Psoas muscle (tissue), 8 donors: Measurements from ENCODE around the gene ABCA6. TPM values are rescaled to one million over a fixed set of nuclear protein-coding genes. Genes with fewer than 3 reads are reported as not detected.

Experiments
- ATAC-seq, 4 donors: fragments of 200-7000 bp; cut with Tn5 transposase; one replicate each; pipeline ENCODE4 v1.9.1; 2020; ENCODE audit warnings: moderate library complexity in 3 of 4, mild to moderate bottlenecking in 2 of 4
- DNase-seq, 2 donors: peaks; one replicate each; pipeline ENCODE4 v3.0.0-alpha.2; 2020
- H3K27ac ChIP-seq: fragments of 200-600 bp; one replicate; pipeline ENCODE4 v1.8.0; 2022
- H3K27me3 ChIP-seq, 3 donors: fragments of 200-600 bp in 1 of 3; one replicate each; pipeline versions ENCODE4 v1.6.1 to v1.8.0; 2013 to 2022; ENCODE audit warnings: low read length in 2 of 3, mild to moderate bottlenecking in 2 of 3, moderate library complexity in 1 of 3; ENCODE audit not compliant: insufficient read depth in 3 of 3
- H3K36me3 ChIP-seq, 2 donors: fragments of 200-600 bp in 1 of 2; one replicate each; pipeline versions ENCODE4 v1.6.1 to v1.8.0; 2013 to 2022; ENCODE audit warnings: low read depth in 1 of 2, mild to moderate bottlenecking in 1 of 2, moderate library complexity in 1 of 2; ENCODE audit not compliant: insufficient read depth in 1 of 2
- H3K4me1 ChIP-seq: fragments of 200-600 bp; one replicate; pipeline ENCODE4 v1.8.0; 2022
- H3K4me3 ChIP-seq: fragments of 200-600 bp; one replicate; pipeline ENCODE4 v1.8.0; 2022; ENCODE audit warnings: mild to moderate bottlenecking
- H3K9me3 ChIP-seq: fragments of 200-600 bp; one replicate; pipeline ENCODE4 v1.8.0; 2022
- WGBS, 3 donors: extraction: QIAGEN DNeasy Blood & Tissue Kit; methylation state at CpG; one replicate each; pipeline versions ENCODE4 v1.1.6 to v1.1.7; 2013; 5-methylcytosine and 5-hydroxymethylcytosine counted together
- intact Hi-C, 2 donors: fragments of 100-400 bp; cut with DNase I; formaldehyde crosslinking; loops; one replicate each; pipeline versions ENCODE4 v1.11.0 to v1.14.2; 2022
- polyA plus RNA-seq, 3 donors: library from polyadenylated mRNA; stranded (reverse); fragments of 200-250 nt; gene quantifications; one replicate each; pipeline ENCODE4 v1.2.3, GENCODE V29; 2013
- total RNA-seq, 4 donors: library from RNA; stranded (reverse); fragmentation: NEBNext Ultra II Directional in 2 of 4; extraction: Animal tissue kit (Norgen Biotek cat#: 25700) in 2 of 4; gene quantifications; one replicate each; pipeline versions ENCODE4 v1.2.1 to v1.2.4, GENCODE V29; 2021 to 2023
- TF ChIP-seq, protein P1 (sequence below): fragments of 200-600 bp; IDR thresholded peaks from one replicate; pipeline ENCODE4 v1.8.0; 2022; ENCODE audit warnings: antibody characterized with exemption
- donor health status: healthy with polysubstance abuse.
- donor health status: DM: no; HTN: no; CAD: no; lungs with moderate emphysema.
- donor health status: Bipolar disorder and iron deficiency.
- donor health status: healthy.
- donor health status: DM: yes; HTN: yes; CAD: no.
- donor health status: DM: no; HTN: no; CAD: no.
- donor health status: DM: no; HTN: no; CAD: no.
- donor health status: DM: yes; HTN: yes; CAD: no.

Gene ABCA6
- total and polyA plus RNA-seq, 7 donors, result 2.7 to 21.2 (median 6.8) TPM

DNA sequence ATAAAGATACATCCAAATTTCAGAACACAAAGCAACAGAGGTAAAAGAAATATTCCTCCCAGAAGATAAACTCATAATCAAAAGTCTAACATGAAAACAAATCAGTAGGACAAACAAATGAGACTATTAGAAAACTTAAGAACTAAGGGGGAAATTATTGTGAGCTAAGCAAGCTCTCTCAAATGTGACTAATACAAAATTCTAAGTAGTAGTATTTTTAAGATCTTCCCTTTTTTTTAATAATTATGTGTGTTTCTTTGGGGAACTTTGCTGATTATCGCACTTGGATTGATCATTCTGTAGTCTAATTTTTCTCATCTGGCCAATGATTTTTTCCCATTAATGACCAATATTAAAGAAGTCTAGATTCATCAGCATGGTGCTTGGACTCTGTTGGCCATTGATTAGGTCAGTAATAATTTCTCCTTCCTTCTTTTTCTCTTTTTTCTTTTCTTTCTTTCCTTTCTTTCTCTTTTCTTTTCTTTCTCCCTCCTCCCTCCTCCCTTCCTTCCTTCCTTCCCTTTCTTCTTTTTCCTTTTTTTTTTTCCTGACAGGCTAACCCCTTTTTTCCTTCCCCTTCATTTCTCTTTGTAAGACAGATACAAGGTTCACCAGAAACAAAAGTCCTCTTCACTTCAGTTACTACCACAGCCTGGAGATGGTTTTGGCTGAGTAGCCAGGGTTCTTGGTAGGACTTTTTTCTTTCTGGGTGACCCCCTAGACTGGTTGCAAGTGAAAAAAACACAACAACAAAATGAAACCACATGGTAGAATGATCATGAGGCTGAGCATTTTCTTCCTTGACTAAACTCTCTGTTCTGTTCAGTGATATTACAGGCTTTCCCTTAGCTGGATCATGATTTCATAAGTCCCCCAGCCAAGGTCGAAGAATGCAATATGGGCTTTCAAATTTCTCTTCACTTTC, 2.9 kb upstream of the ABCA6 start:
- ATAC-seq, result no peak
- DNase-seq, result no peak
- H3K36me3 ChIP-seq, result peaks cover 0 to 34% of the 10 kb centered on the region in 2 donors
- H3K9me3 ChIP-seq, result no peaks in the 10 kb centered on the region
- TF ChIP-seq, protein P1, sequence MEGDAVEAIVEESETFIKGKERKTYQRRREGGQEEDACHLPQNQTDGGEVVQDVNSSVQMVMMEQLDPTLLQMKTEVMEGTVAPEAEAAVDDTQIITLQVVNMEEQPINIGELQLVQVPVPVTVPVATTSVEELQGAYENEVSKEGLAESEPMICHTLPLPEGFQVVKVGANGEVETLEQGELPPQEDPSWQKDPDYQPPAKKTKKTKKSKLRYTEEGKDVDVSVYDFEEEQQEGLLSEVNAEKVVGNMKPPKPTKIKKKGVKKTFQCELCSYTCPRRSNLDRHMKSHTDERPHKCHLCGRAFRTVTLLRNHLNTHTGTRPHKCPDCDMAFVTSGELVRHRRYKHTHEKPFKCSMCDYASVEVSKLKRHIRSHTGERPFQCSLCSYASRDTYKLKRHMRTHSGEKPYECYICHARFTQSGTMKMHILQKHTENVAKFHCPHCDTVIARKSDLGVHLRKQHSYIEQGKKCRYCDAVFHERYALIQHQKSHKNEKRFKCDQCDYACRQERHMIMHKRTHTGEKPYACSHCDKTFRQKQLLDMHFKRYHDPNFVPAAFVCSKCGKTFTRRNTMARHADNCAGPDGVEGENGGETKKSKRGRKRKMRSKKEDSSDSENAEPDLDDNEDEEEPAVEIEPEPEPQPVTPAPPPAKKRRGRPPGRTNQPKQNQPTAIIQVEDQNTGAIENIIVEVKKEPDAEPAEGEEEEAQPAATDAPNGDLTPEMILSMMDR, result no peak
- H3K27ac ChIP-seq, result no peak overlapping the region
- 90 to 94% (median 93%) methylated on average over 2 of the region's 2 CpGs for WGBS, 3 donors
- H3K4me1 ChIP-seq, result peaks cover 5% of the 10 kb centered on the region
- intact Hi-C loops, result no loop called here
- no peak overlapping the region for H3K4me3 ChIP-seq
- no peaks in the 10 kb centered on the region for H3K27me3 ChIP-seq

DNA sequence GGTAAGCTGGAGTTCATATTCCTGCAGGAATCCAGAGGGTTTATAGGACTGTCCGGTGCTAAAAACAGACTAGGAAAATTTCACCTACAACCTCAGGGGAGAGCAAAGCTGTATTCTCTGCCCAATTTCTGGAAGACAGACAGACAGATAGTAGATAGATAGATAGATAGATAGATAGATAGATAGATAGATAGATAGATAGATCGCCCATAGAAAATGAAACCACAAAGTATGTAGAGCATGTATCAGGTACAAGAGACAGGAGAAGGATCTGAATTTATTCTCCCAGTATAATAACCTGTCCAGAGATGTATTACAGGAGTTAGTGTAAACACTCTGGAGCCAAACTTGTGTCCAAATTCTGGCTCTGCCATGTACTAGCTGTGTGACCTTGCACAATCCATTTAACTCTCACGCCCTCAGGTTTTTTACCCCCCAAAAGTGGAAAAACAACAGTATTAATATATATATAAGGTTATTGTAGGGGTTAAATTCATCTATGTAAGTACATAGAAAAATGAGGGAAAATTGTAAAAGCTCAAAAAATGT, 2.1 kb upstream of the ABCA6 start:
- no peak for ATAC-seq
- no peak overlapping the region for H3K27ac ChIP-seq
- intact Hi-C loops, result no loop called here
- peaks cover 5% of the 10 kb centered on the region for H3K4me1 ChIP-seq
- H3K9me3 ChIP-seq, result no peaks in the 10 kb centered on the region
- no peak overlapping the region for H3K4me3 ChIP-seq
- DNase-seq, result no peak
- TF ChIP-seq, protein P1, result no peak
- no peaks in the 10 kb centered on the region for H3K27me3 ChIP-seq
- H3K36me3 ChIP-seq, result peaks cover 0 to 25% of the 10 kb centered on the region in 2 donors
- 83 to 90% (median 83%) methylated on average over 3 of the region's 3 CpGs for WGBS, 3 donors

DNA sequence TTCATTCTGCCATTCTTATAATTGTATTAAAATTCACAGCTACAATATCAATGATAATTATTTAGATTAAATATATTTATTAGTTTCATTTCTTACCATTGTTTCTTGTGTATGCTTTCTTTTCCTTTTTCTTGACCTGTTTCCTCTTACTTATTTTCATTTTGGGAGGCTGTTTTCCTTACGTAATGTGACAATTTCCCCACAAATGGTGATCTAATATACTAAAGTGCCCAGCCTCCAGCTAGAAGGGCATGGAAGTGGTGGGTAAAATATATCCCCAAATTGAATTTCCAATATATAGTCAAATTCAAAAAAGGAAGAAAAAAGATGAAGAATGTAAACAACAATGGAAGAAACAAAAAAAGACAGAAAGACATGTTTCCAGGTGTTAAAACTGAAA, 1.5 kb upstream of the ABCA6 start:
- DNase-seq, result no peak
- WGBS, 3 donors, result 88 to 96% (median 93%) methylated on average over 1 of the region's 1 CpG

DNA sequence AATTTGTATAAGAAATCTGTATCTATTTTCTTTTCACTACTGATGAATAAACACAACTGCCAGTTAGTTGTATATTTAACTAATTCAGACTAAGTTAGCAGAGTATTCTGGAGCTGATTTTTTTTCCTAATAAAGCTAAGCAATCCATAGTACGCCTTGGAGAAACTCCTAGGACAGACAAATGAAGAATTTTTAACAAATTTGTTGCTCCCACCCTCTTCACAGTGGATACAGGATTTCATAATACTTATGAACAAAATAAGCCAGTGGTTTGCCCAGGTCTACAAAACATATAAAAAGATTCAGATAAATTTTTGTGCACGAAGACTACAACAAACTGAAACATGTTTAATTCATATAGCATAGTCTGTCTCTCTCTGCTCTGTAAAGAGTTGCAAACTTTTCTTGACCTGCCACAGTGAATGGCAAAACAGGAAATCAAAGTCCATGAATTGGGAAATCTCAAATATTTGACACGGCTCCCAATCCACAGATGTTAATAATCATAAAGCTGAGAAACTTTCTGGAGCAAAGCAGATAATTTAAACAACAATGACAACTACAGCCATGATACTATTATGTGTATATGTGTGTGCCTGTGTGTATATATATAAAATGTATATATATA, 594 bp upstream of the ABCA6 start:
- no peaks in the 10 kb centered on the region for H3K9me3 ChIP-seq
- intact Hi-C loops, result no loop called here
- H3K4me1 ChIP-seq, result peaks cover 5% of the 10 kb centered on the region
- peak overlapping the region; percentile 49 for H3K4me3 ChIP-seq
- H3K36me3 ChIP-seq, result peaks cover 0 to 20% of the 10 kb centered on the region in 2 donors
- no peaks in the 10 kb centered on the region for H3K27me3 ChIP-seq
- TF ChIP-seq, protein P1, result no peak
- peak in 2 of 4 donors; percentile 44 to 67 for ATAC-seq
- no peak for DNase-seq
- peak overlapping the region; percentile 62 for H3K27ac ChIP-seq
- WGBS, 3 donors, result 53 to 62% (median 54%) methylated on average over 3 of the region's 3 CpGs

More for the DNA sequence above, 1.5 kb upstream of the ABCA6 start:
- Histone ChIP-seq H3K4me1 (peaks cover 5% of the 10 kb centered on the region), H3K27ac (no peak overlapping the region), H3K4me3 (no peak overlapping the region), H3K36me3 (peaks cover 0 to 20% of the 10 kb centered on the region in 2 donors), H3K27me3 (no peaks in the 10 kb centered on the region), H3K9me3 (no peaks in the 10 kb centered on the region)
- ATAC-seq, result no peak
- TF ChIP-seq, protein P1, result no peak
- intact Hi-C loops, result no loop called here
